ENCODE data around the gene SPSB1.

The SPSB1 gene

DNA sequence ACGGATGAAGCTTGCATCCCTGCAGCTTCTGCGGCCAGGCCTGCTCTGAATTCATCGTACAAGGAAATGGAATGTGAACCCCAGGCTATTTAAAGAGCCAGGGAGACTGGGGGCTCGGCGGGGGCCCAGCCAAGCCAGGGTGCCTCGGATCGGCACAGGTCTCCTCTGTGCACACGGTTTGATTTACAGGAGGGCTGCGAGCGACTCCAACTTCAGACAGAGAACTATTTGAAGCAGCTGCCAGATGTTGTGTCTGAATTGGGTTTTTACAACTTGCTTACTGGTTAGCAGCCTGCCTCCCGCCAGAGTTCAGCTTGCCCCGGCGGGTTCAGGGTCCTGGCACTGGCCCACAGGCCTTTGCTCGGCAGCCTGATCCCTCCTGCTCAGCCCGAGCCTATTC lies 83.2 kb downstream of the SPSB1 start:
- peak overlapping the region; percentile 82 to 91 (median 90) for H3K27ac Mint-ChIP-seq
- no peaks in the 10 kb centered on the region for H3K9me3 Mint-ChIP-seq
- H3K4me3 Mint-ChIP-seq, result peak overlapping the region in 1 of 3 experiments; percentile 48
- H3K27me3 Mint-ChIP-seq (ENCODE audit: low read depth), result peaks cover 6% of the 10 kb centered on the region
- TF ChIP-seq, protein P1, sequence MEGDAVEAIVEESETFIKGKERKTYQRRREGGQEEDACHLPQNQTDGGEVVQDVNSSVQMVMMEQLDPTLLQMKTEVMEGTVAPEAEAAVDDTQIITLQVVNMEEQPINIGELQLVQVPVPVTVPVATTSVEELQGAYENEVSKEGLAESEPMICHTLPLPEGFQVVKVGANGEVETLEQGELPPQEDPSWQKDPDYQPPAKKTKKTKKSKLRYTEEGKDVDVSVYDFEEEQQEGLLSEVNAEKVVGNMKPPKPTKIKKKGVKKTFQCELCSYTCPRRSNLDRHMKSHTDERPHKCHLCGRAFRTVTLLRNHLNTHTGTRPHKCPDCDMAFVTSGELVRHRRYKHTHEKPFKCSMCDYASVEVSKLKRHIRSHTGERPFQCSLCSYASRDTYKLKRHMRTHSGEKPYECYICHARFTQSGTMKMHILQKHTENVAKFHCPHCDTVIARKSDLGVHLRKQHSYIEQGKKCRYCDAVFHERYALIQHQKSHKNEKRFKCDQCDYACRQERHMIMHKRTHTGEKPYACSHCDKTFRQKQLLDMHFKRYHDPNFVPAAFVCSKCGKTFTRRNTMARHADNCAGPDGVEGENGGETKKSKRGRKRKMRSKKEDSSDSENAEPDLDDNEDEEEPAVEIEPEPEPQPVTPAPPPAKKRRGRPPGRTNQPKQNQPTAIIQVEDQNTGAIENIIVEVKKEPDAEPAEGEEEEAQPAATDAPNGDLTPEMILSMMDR (IDR thresholded peaks at IDR 0.05; ENCODE audit: unreplicated experiment in 3 of 3), result no peak
- H3K36me3 Mint-ChIP-seq (ENCODE audit: low read depth), result no peaks in the 10 kb centered on the region
- peaks cover 53% of the 10 kb centered on the region for H3K4me1 Mint-ChIP-seq

DNA sequence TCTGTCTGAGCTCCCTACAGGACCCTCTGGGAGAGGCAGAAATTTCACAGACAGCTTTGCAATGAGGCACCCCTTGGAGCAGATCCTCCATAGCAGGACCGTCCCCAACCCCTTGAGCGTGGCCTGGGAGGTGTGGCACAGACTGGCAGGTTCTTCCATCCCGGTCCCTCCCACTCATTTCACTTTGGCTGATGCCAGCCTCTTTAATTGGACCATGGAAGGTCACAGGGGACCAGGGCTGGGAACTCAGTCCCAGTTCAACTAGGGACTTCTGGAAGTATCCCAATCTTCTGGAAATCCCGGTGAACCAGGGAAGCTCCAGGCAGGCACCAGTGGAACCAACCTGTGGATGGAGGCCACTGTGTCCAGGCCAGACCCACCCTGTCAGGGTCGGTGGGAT lies 83.7 kb downstream of the SPSB1 start:
- Mint-ChIP-seq H3K36me3 (ENCODE audit: low read depth) (no peaks in the 10 kb centered on the region), H3K4me1 (peaks cover 48% of the 10 kb centered on the region), H3K27ac (peak overlapping the region; percentile 82 to 91 (median 90))

DNA sequence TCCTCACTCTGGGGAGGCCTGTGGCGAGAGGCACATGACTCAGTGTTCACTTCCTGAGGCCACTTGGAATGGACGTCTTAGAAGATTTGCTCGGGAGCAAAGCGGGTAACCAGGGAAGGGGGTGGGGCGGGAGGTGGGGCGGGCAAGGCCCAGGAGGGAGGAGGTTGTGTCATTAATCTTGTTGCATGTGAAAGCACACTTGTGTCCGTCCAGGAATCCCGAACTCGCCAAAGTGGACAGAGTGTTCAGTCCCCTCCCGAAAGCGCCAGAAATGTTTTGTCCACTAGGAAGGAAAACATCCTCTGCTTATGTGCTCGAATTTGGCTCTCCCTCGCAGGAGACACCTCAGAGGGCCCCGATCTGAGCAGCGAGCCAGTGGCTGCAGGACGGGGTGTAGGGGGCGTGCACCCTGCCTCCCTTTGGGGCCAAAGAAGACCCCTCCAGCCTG lies 84.2 kb downstream of the SPSB1 start:
- Mint-ChIP-seq H3K4me3 (peak overlapping the region in 1 of 3 experiments; percentile 34), H3K36me3 (ENCODE audit: low read depth) (no peaks in the 10 kb centered on the region), H3K27ac (peak overlapping the region; percentile 82 to 91 (median 90))

More for the DNA sequence above, 83.7 kb downstream of the SPSB1 start:
- Mint-ChIP-seq H3K9me3 (no peaks in the 10 kb centered on the region), H3K4me3 (no peak overlapping the region), H3K27me3 (ENCODE audit: low read depth) (peaks cover 10% of the 10 kb centered on the region)
- TF ChIP-seq, protein P1 (IDR thresholded peaks at IDR 0.05; ENCODE audit: unreplicated experiment in 3 of 3), result no peak

DNA sequence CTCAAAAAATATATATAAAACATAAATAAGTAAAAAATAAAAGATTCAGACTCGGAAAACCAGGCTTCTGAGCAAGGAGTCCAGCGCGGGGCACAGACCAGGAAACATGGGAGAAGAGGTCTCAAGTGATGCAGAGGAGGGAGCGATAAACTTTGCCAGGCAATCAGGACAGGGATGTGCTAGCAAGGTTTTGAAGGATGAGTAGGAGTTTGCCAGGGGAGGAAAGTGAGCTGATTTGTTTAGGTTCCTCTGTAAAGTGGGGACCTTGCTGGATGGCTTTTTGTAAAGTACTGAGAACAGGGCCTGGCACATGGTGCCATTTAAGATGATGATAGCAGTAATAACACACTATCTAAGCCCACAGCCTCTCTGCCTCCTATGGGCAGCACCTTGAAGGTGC lies 86.1 kb downstream of the SPSB1 start:
- Mint-ChIP-seq H3K36me3 (ENCODE audit: low read depth) (no peaks in the 10 kb centered on the region), H3K4me1 (peaks cover 36% of the 10 kb centered on the region), H3K27ac (peak overlapping the region in 2 of 3 experiments; percentile 9 to 40), H3K4me3 (no peak overlapping the region), H3K27me3 (ENCODE audit: low read depth) (peaks cover 14% of the 10 kb centered on the region), H3K9me3 (no peaks in the 10 kb centered on the region)
- TF ChIP-seq, protein P1 (IDR thresholded peaks at IDR 0.05; ENCODE audit: unreplicated experiment in 3 of 3), result no peak

More for the DNA sequence above, 84.2 kb downstream of the SPSB1 start:
- Mint-ChIP-seq H3K4me1 (peaks cover 43% of the 10 kb centered on the region), H3K27me3 (ENCODE audit: low read depth) (peaks cover 14% of the 10 kb centered on the region), H3K9me3 (no peaks in the 10 kb centered on the region)
- TF ChIP-seq, protein P1 (IDR thresholded peaks at IDR 0.05; ENCODE audit: unreplicated experiment in 3 of 3), result no peak

DNA sequence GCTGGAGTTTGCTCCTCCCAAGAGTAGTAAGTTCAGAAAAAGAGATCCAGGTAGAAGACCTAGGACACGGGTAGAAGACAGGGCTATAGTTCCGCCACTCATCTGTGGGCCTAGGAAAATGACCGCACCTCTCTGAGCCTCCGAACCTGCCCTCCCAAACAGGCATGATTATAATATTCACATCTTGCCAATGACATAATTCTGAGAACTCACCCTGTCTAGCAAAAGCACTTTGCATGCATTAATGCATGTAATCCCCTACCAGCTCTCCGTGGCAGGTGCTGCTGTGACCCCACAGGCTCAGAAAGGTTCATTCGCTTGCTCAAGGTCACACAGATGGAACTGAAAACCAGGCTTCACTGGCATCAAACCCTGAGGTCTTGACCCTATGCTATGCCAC lies 88.0 kb downstream of the SPSB1 start:
- peak overlapping the region in 2 of 3 experiments; percentile 44 to 75 for H3K27ac Mint-ChIP-seq
- peaks cover 3% of the 10 kb centered on the region for H3K9me3 Mint-ChIP-seq
- H3K4me3 Mint-ChIP-seq, result no peak overlapping the region

More for the DNA sequence above, 88.0 kb downstream of the SPSB1 start:
- peaks cover 17% of the 10 kb centered on the region for H3K27me3 Mint-ChIP-seq (ENCODE audit: low read depth)
- TF ChIP-seq, protein P1 (IDR thresholded peaks at IDR 0.05; ENCODE audit: unreplicated experiment in 3 of 3), result no peak
- peaks cover 32% of the 10 kb centered on the region for H3K4me1 Mint-ChIP-seq
- H3K36me3 Mint-ChIP-seq (ENCODE audit: low read depth), result no peaks in the 10 kb centered on the region

Measured in nephron (organoid).